ENCODE results near the gene OR2Y1. TPM values are rescaled to one million over a fixed set of nuclear protein-coding genes. Genes with fewer than 3 reads are reported as not detected.
"Not testable (repeated sequence)": the region's sequence is repeated elsewhere in the genome, so short reads cannot be mapped to it uniquely, and the experiment has no call there.

OR2Y1 gene
- total RNA-seq, 4 donors from 2014 or later: not detected

GRCh38 chr5:180742727-180743126 is 2.9 kb upstream of the OR2Y1 start:
- no peaks in the 10 kb centered on the region for H3K9me3 ChIP-seq
- no peak overlapping the region for H3K4me3 ChIP-seq
- no peak overlapping the region for H3K27ac ChIP-seq
- no peak for ATAC-seq
- DNase-seq: no peak
- H3K27me3 ChIP-seq: peaks cover 0 to 3% (median 0%) of the 10 kb centered on the region in 3 donors
- no peaks in the 10 kb centered on the region for H3K36me3 ChIP-seq
- in situ Hi-C loops (cut with MboI; ENCODE audit: low sequenced_read_pairs in 4 of 4) (no loop called here), intact Hi-C loops (cut with DNase I; ENCODE audit: low total_unique reads) (no loop called here)
- H3K4me1 ChIP-seq: no peaks in the 10 kb centered on the region
- TF ChIP-seq POLR2A (IDR thresholded peaks at IDR 0.05) (no peak), CTCF (IDR thresholded peaks at IDR 0.05 in 4 of 5, conservative IDR thresholded peaks at IDR 0.05 in 1 of 5) (no peak)

GRCh38 chr5:180740953-180741352 is 1.1 kb upstream of the OR2Y1 start:
- DNase-seq; H3K27me3 ChIP-seq; H3K4me1 ChIP-seq; H3K27ac ChIP-seq; intact Hi-C loops (cut with DNase I; ENCODE audit: low total_unique reads); ATAC-seq; in situ Hi-C loops (cut with MboI; ENCODE audit: low sequenced_read_pairs in 4 of 4); H3K4me3 ChIP-seq; H3K9me3 ChIP-seq; H3K36me3 ChIP-seq: not testable (repeated sequence)

GRCh38 chr5:180739271-180739670 is 587 bp downstream of the OR2Y1 start:
- Histone ChIP-seq H3K9me3 (no peaks in the 10 kb centered on the region), H3K36me3 (no peaks in the 10 kb centered on the region), H3K27ac (no peak overlapping the region), H3K4me1 (no peaks in the 10 kb centered on the region), H3K4me3 (no peak overlapping the region), H3K27me3 (no peaks in the 10 kb centered on the region)
- intact Hi-C loops (cut with DNase I; ENCODE audit: low total_unique reads) (no loop called here), in situ Hi-C loops (cut with MboI; ENCODE audit: low sequenced_read_pairs in 4 of 4) (no loop called here)
- DNase-seq (no peak), ATAC-seq (no peak)
- TF ChIP-seq CTCF (IDR thresholded peaks at IDR 0.05 in 4 of 5, conservative IDR thresholded peaks at IDR 0.05 in 1 of 5): no peak
- no peak for TF ChIP-seq POLR2A (IDR thresholded peaks at IDR 0.05)

- Histone ChIP-seq H3K9me3 (no peaks in the 10 kb centered on the region), H3K27ac (no peak overlapping the region), H3K4me1 (no peaks in the 10 kb centered on the region), H3K4me3 (no peak overlapping the region), H3K36me3 (no peaks in the 10 kb centered on the region), H3K27me3 (no peaks in the 10 kb centered on the region)
- ATAC-seq (no peak), DNase-seq (no peak)
- intact Hi-C loops (cut with DNase I; ENCODE audit: low total_unique reads) (no loop called here), in situ Hi-C loops (cut with MboI; ENCODE audit: low sequenced_read_pairs in 4 of 4) (no loop called here)
- TF ChIP-seq CTCF (IDR thresholded peaks at IDR 0.05 in 4 of 5, conservative IDR thresholded peaks at IDR 0.05 in 1 of 5): no peak
- TF ChIP-seq POLR2A (IDR thresholded peaks at IDR 0.05): no peak
Measured at GRCh38 chr5:180736536-180736935, 3.3 kb downstream of the OR2Y1 start.

GRCh38 chr5:180724944-180725343 is 14.9 kb downstream of the OR2Y1 start:
- Histone ChIP-seq H3K4me1 (no peaks in the 10 kb centered on the region), H3K9me3 (no peaks in the 10 kb centered on the region), H3K4me3 (no peak overlapping the region), H3K27ac (no peak overlapping the region), H3K36me3 (no peaks in the 10 kb centered on the region), H3K27me3 (peaks cover 0 to 3% (median 0%) of the 10 kb centered on the region in 3 donors)
- in situ Hi-C loops (cut with MboI; ENCODE audit: low sequenced_read_pairs in 4 of 4) (no loop called here), intact Hi-C loops (cut with DNase I; ENCODE audit: low total_unique reads) (no loop called here)
- DNase-seq (no peak), ATAC-seq (no peak)
- TF ChIP-seq CTCF (IDR thresholded peaks at IDR 0.05 in 4 of 5, conservative IDR thresholded peaks at IDR 0.05 in 1 of 5) (no peak), POLR2A (IDR thresholded peaks at IDR 0.05) (no peak)
